22Rv1 (cell line): ENCODE measurements around the gene SARDH.

Source experiments
- CTCF ChIP-seq: fragments of 450-650 bp; IDR thresholded peaks from 2 replicates; pipeline ENCODE4 v1.5.1; 2017; ENCODE audit warnings: mild to moderate bottlenecking
- ZFX ChIP-seq: fragments of 450-650 bp; IDR thresholded peaks from 2 replicates; pipeline ENCODE4 v1.6.1; 2017; ENCODE audit warnings: antibody characterized with exemption, borderline replicate concordance

- no peak for TF ChIP-seq CTCF
- no peak for TF ChIP-seq ZFX
These were observed 40.9 kb upstream of the SARDH start for GRCh38 chr9:133779081-133779480.
